ENCODE data around the gene RBM39. TPM values are rescaled to one million over a fixed set of nuclear protein-coding genes. Genes with fewer than 3 reads are reported as not detected.

The RBM39 gene
- total and polyA plus RNA-seq, 9 of the 15 experiments (the other 6 are each of a cell fraction or from before 2014, with no cell fraction given), result 143 to 319 (median 228) TPM

DNA sequence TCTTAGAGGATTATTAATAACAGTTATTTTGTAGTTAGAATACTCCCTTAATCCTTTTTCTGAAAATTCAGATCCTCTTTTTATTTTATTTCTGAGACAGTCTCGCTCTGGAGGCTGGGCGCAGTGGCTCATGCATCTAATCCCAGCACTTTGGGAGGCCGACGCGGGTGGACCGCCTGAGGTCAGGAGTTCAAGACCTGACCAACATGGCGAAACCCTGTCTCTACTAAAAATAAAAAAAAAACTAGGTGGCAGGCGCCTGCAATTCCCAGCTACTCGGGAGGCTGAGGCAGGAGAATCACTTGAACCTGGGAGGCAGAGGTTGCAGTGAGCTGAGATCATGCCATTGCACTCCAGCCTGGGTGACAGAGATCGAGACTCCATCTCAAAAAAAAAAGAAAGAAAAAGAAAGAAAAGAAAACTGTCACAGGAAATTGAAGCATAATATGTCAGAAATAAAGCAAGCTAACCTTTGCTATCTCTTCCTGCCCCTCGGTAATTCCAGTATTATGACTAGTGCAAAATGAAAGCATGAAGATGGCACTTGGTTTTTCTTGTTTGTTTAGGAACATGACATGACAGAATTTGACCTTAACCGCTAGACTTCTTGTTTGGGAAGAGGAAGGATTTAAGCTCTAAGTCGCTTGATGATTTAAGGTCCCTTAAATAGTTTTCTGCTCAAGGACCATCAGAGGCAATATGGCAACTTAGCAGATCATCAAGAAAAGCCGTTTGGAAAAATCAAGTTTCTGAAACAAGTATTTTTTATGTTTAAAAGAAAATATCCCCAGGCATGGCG, 1.8 kb upstream of the RBM39 start (continued):
- no peak for TF ChIP-seq RREB1 (CRISPR knock-in tag; IDR thresholded peaks at IDR 0.05)
- TF ChIP-seq RUNX1 (IDR thresholded peaks at IDR 0.05; ENCODE audit: low read depth), result no peak
- peak; percentile 27 for TF ChIP-seq POLR2A (conservative IDR thresholded peaks at IDR 0.05)
- TF ChIP-seq MEF2D (tag; conservative IDR thresholded peaks at IDR 0.05; ENCODE audit: low read depth), result no peak; the same call in 1 of the 2 replicates
- TF ChIP-seq NBN (IDR thresholded peaks at IDR 0.05; ENCODE audit: low read depth), result peak; percentile 70
- no peak for TF ChIP-seq SIRT6 (IDR thresholded peaks at IDR 0.05; ENCODE audit: low read depth, low read length)
- no peak for TF ChIP-seq ZNF551 (CRISPR knock-in tag; IDR thresholded peaks at IDR 0.05)
- peak; percentile 38; the same call in 1 of the 2 replicates for TF ChIP-seq ESRRA (IDR thresholded peaks at IDR 0.05; ENCODE audit: borderline replicate concordance, low read depth)
- no peak for TF ChIP-seq ETS2 (tag; IDR thresholded peaks at IDR 0.05; ENCODE audit: borderline replicate concordance, poor library complexity, severe bottlenecking)
- peak; percentile 31; the same call in 1 of the 2 replicates for TF ChIP-seq CC2D1A (IDR thresholded peaks at IDR 0.05)
- TF ChIP-seq SAFB2 (IDR thresholded peaks at IDR 0.05; ENCODE audit: borderline replicate concordance, low read depth, low read length, severe bottlenecking), result no peak
- TF ChIP-seq FUS (optimal IDR thresholded peaks at IDR 0.05; ENCODE audit: low read depth, low read length), result no peak
- TF ChIP-seq CHD1 (IDR thresholded peaks at IDR 0.05; ENCODE audit: low read length), result no peak
- TF ChIP-seq ZNF561 (CRISPR knock-in tag; conservative IDR thresholded peaks at IDR 0.05), result no peak
- TF ChIP-seq CBX1 (IDR thresholded peaks at IDR 0.05; ENCODE audit: low read depth), result no peak
- no peak; the same call in 1 of the 2 replicates for TF ChIP-seq ELF4 (CRISPR knock-in tag; IDR thresholded peaks at IDR 0.05)
- no peak for TF ChIP-seq SOX6 (IDR thresholded peaks at IDR 0.05)
- peak in 1 of 2 experiments; percentile 55; a peak in 1 of 4 replicates for TF ChIP-seq ARNT (IDR thresholded peaks at IDR 0.05)
- TF ChIP-seq TSHZ1 (CRISPR knock-in tag; IDR thresholded peaks at IDR 0.05), result no peak
